ENCODE measurements around the gene DDX54.
"Not testable (repeated sequence)": the region's sequence is repeated elsewhere in the genome, so short reads cannot be mapped to it uniquely, and the experiment has no call there.

Gene DDX54

GRCh38 chr12:113138826-113139225 is 46.5 kb downstream of the DDX54 start:
- no peak for DNase-seq

GRCh38 chr12:113137861-113138783 is 47.2 kb downstream of the DDX54 start:
- no peak for DNase-seq

GRCh38 chr12:113136990-113137511 is 48.2 kb downstream of the DDX54 start:
- DNase-seq, result no peak

- peak; percentile 86 for DNase-seq
Measured at GRCh38 chr12:113136128-113136989, 48.9 kb downstream of the DDX54 start.

- peak; percentile 73 for DNase-seq
Measured at GRCh38 chr12:113135178-113136127, 49.8 kb downstream of the DDX54 start, which contains the start of gene RASAL1. Gene RASAL1, minus strand, starts transcription at chr12:113135761. Its CDS starts 299 bp downstream, at chr12:113135462.

- DNase-seq, result no peak
Measured at GRCh38 chr12:113134521-113134951, 50.7 kb downstream of the DDX54 start.

- no peak for DNase-seq
Measured at GRCh38 chr12:113134071-113134470, 51.2 kb downstream of the DDX54 start.

- no peak for DNase-seq
Measured at GRCh38 chr12:113133666-113134065, 51.6 kb downstream of the DDX54 start.

- no peak for DNase-seq
Measured at GRCh38 chr12:113133036-113133435, 52.2 kb downstream of the DDX54 start.

- no peak for DNase-seq
Measured at GRCh38 chr12:113131556-113131955, 53.7 kb downstream of the DDX54 start.

GRCh38 chr12:113130457-113131135 is 54.7 kb downstream of the DDX54 start:
- DNase-seq, result no peak

- DNase-seq, result no peak
Measured at GRCh38 chr12:113129664-113130456, 55.4 kb downstream of the DDX54 start.

GRCh38 chr12:113128802-113129663 is 56.2 kb downstream of the DDX54 start:
- DNase-seq, result no peak

GRCh38 chr12:113127791-113128199 is 57.5 kb downstream of the DDX54 start:
- no peak for DNase-seq

- DNase-seq, result no peak
Measured at GRCh38 chr12:113120670-113121370, 64.5 kb downstream of the DDX54 start.

- no peak for DNase-seq
Measured at GRCh38 chr12:113119980-113120669, 65.2 kb downstream of the DDX54 start.

GRCh38 chr12:113118142-113118541 is 67.1 kb downstream of the DDX54 start:
- DNase-seq, result no peak

GRCh38 chr12:113117684-113118083 is 67.6 kb downstream of the DDX54 start:
- DNase-seq, result not testable (repeated sequence)

Measured in hematopoietic multipotent progenitor cell treated with erythropoietin and hydrocortisone succinate and interleukin-3 and kit ligand, for 4 days (in vitro differentiated cells).